SJCRH30 (cell line): Measurements from ENCODE around the gene OTOP1. TPM values are rescaled to one million over a fixed set of nuclear protein-coding genes. Genes with fewer than 3 reads are reported as not detected.
"Not testable (repeated sequence)": the region's sequence is repeated elsewhere in the genome, so short reads cannot be mapped to it uniquely, and the experiment has no call there.

Experiments used
- DNase-seq, 2 experiments: peaks; one replicate each; pipeline ENCODE4 v3.0.0-alpha.2; 2015 to 2020
- H3K27ac ChIP-seq: fragments of 250-450 bp; sonication (Bioruptor Pico); 2 replicates; pipeline ENCODE4 v1.5.1; 2020; ENCODE audit warnings: mild to moderate bottlenecking, moderate library complexity
- H3K27me3 ChIP-seq: fragments of 250-450 bp; sonication (Bioruptor Pico); 2 replicates; pipeline ENCODE4 v1.5.1; 2020; ENCODE audit warnings: mild to moderate bottlenecking, moderate library complexity
- H3K36me3 ChIP-seq: fragments of 250-450 bp; sonication (Bioruptor Pico); 2 replicates; pipeline ENCODE4 v1.5.1; 2020; ENCODE audit warnings: mild to moderate bottlenecking, moderate library complexity
- H3K4me1 ChIP-seq: fragments of 250-450 bp; sonication (Bioruptor Pico); 2 replicates; pipeline ENCODE4 v1.5.1; 2020; ENCODE audit warnings: mild to moderate bottlenecking, moderate library complexity
- H3K4me3 ChIP-seq: fragments of 250-450 bp; sonication (Bioruptor Pico); 2 replicates; pipeline ENCODE4 v1.5.1; 2020; ENCODE audit warnings: mild to moderate bottlenecking, moderate library complexity
- H3K9me3 ChIP-seq: fragments of 250-450 bp; sonication (Bioruptor Pico); replicated peaks from 2 replicates; pipeline ENCODE4 v1.5.1; 2020; ENCODE audit warnings: mild to moderate bottlenecking, moderate library complexity
- total RNA-seq: library from RNA; depleted of rRNA; stranded (reverse); fragments of >200 nt; shearing (Covaris generic); gene quantifications from 2 replicates; pipeline ENCODE4 v1.2.3, GENCODE V29; 2014

The OTOP1 gene
- total RNA-seq, 1 experiment from 2014 or later, result not detected

DNA sequence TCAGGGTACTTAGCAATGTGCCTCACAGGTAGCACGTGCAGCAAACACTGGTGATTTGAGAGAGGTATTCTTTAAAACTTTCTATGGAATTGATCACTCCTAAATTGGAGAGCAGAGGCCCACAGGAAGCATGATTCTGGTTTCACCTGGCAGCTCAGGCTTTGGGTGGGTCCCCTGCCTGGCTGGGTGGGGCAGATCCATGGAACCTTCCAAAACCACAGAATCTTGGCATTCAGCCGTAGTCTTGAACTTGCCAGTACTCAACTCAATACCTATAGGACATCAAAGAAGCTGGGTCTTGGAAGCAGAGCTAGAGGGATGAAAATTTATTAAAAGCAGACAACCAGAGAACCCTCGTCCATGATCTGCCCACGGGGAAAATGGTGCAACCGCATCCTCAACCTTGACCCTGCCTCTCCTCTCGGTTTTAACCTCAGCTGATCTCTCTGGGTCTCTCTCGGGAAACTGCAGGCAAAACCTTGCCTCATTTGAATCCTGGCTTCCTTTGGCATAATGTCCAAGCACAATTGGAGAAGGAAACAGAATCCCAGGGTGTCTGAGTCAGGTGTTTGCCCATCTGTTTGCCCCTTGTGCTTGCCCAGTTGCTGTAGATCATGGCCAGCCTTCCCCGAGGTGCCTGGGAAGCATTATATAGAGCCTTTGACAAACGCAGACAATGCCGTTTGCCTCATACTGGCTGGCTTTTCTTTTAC lies 22.9 kb downstream of the OTOP1 start:
- H3K27me3 ChIP-seq, result 0 out of 2 replicates have a peak, but pooled peaks cover 6% of the 10 kb centered on the region

DNA sequence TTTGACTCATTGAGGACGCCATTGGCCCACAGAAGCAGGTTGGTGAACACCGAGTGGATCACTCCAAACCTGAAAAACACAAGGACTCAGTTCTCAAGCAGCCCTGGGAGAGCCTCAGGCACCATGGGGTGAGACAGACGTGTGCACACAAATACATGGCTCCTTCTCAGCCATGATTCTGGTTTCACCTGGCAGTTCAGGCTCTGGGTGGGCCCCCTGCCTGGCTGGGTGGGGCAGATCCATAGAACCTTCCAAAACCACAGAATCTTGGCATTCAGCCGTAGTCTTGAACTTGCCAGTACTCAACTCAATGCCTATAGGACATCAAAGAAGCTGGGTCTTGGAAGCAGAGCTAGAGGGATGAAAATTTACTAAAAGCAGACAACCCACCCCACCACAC lies 24.2 kb downstream of the OTOP1 start:
- Histone ChIP-seq H3K4me3 (no peak overlapping the region), H3K27me3 (0 out of 2 replicates have a peak, but pooled peaks cover 2% of the 10 kb centered on the region), H3K36me3 (no peaks in the 10 kb centered on the region), H3K9me3 (no peaks in the 10 kb centered on the region), H3K27ac (no peak overlapping the region), H3K4me1 (no peaks in the 10 kb centered on the region)
- DNase-seq, result no peak

More for the DNA sequence above, 22.9 kb downstream of the OTOP1 start:
- no peak for DNase-seq
- no peak overlapping the region for H3K27ac ChIP-seq
- no peak overlapping the region for H3K4me3 ChIP-seq
- no peaks in the 10 kb centered on the region for H3K4me1 ChIP-seq
- H3K36me3 ChIP-seq, result no peaks in the 10 kb centered on the region
- no peaks in the 10 kb centered on the region for H3K9me3 ChIP-seq

DNA sequence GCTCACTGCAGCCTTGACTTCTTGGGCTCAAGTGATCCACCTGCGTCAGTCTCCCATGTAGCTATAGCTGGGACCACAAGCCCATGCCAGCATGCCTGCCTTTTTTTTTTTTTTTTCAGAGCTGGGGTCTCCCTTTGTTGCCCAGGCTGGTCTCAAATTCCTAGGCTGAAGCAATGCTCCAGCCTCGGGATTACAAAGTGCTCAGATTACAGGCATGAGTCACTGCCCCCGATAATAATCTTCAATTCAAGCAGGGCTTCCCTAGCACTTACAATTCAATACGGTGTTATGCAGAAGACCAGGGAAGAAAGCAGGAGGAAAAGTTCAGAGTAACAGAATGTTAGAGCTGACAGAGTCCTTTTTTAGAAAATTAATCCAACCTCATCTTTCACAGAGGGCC lies 26.1 kb downstream of the OTOP1 start:
- peak; percentile 16 to 57 for DNase-seq
- no peaks in the 10 kb centered on the region for H3K36me3 ChIP-seq
- no peak overlapping the region for H3K27ac ChIP-seq
- H3K27me3 ChIP-seq, result 0 out of 2 replicates have a peak, but pooled peaks cover 2% of the 10 kb centered on the region
- no peaks in the 10 kb centered on the region for H3K9me3 ChIP-seq
- no peak overlapping the region for H3K4me3 ChIP-seq
- H3K4me1 ChIP-seq, result no peaks in the 10 kb centered on the region

DNA sequence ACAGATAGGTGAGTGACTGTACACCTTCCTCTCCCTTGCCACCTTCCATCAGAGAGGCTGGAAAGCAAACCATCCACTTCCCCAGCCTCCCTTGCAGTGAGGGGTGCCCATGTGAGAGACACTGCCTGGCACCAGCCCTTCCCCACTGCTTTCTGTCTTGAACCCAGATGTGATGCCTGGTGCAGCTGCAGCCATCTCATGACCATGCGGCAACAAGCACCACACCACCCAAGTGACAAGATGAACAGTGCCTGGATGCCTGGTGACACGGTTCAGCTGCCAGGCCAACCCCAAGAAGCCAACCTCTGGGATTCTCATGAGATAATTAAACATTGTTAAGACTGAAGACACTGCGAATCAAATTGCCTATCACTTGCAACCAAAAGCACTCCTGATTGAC lies 31.4 kb downstream of the OTOP1 start:
- DNase-seq, result no peak
- Histone ChIP-seq H3K27me3 (no peaks in the 10 kb centered on the region), H3K4me3 (no peak overlapping the region), H3K27ac (no peak overlapping the region), H3K4me1 (no peaks in the 10 kb centered on the region), H3K36me3 (no peaks in the 10 kb centered on the region), H3K9me3 (no peaks in the 10 kb centered on the region)

DNA sequence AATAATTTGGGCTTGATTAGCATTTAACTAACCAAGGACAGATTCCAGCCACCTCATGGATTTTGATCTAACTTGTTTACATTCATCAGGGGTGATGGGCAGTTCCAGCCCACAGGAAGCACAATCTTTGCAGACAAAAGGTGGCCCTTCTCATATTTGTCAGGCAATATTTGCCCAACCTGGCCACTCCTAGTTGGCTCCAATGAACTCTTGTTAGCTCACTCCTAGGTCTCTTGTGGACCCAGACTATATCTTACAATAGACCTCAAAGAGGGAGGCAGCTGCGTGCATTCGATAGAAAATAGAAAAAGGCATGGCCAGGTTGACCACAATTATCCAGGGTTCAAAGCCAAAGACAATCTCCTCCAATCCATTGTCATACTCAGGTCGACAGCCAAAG lies 38.2 kb downstream of the OTOP1 start:
- not testable (repeated sequence) for H3K36me3 ChIP-seq, H3K4me3 ChIP-seq

DNA sequence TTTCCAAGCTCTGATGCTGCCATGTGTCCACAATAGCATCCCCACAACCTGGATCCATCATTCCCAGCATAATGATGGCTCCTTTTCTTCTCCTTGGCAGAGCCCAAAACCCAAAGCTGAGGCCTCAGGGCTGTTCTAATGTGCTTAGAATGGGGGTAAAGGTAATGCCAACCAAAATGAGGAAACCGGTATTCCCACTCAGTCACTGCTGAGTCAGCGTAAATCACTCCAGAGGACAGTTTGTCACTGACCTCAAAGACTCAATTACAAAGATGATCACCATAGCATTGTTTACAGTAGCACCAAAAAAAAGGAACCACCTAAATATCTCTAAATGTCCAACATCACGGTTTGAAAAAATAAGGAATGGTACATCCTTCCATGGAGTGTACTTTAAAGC lies 41.2 kb downstream of the OTOP1 start:
- no peaks in the 10 kb centered on the region for H3K36me3 ChIP-seq
- H3K4me3 ChIP-seq, result no peak overlapping the region
- no peak overlapping the region for H3K27ac ChIP-seq
- no peaks in the 10 kb centered on the region for H3K4me1 ChIP-seq
- H3K9me3 ChIP-seq, result no peaks in the 10 kb centered on the region
- no peak for DNase-seq
- no peaks in the 10 kb centered on the region for H3K27me3 ChIP-seq

More for the DNA sequence above, 38.2 kb downstream of the OTOP1 start:
- H3K9me3 ChIP-seq, H3K27ac ChIP-seq, H3K27me3 ChIP-seq, H3K4me1 ChIP-seq, DNase-seq: not testable (repeated sequence)

DNA sequence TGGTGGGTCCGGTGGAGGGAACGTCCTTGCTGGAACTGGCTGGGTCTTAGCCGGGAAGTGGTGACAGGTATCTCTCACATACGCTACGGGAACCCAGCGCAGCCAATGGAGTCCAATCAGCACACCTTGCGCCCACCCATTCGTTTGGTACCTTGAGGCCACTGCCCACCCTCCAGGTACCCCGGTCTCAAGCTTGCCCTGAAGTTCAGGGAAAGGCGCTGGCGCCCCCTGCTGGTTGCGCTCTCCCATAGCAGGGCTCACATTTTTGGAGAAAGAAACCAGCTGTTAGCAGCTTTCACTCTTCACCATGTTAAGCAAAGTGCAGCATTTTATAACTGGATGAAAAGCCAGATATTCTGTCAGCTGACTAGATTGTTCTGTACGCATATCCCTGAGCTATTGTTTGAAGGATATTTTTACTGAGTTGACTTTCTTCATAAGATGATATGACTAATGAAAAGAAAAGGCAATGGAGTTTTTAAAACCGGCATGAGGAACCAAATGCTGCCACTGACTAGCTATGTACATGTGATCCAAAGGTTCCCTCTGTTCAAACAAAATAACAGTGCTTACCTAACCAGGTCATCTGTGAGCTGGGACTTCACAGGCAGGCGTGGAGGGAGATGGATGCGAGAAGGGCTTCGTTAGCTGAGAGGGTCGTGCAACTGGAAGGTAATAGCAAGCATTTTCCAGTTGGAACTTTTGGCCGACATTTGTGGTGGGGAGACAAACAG lies 43.7 kb downstream of the OTOP1 start:
- Histone ChIP-seq H3K36me3 (no peaks in the 10 kb centered on the region), H3K4me3 (no peak overlapping the region), H3K27ac (no peak overlapping the region), H3K9me3 (no peaks in the 10 kb centered on the region), H3K27me3 (no peaks in the 10 kb centered on the region), H3K4me1 (no peaks in the 10 kb centered on the region)
- peak; percentile 19 to 50 for DNase-seq

DNA sequence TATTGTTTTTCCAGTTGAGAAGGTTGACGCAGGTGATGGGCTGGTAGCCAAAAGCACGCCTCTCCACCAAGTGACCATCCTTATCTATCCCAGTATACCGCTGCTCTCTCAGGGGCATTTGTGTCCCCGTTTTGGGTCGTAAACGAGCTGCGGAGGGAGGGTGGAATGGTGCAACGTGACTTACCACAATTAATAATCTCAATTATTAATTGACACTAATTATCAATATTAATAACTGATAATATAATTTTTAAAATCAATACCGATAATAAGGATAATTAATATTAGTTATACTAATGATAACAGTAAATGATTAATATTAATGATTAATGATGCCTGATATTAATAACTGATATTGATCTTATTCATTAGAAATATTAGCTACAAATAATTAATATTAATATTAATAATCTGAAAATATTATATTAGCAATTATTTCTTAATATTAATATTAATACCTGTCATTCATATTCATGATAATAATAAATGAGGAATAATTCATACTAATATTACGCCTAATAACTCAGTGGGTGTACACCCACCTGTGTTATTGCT lies 56.1 kb downstream of the OTOP1 start:
- Histone ChIP-seq H3K36me3 (no peaks in the 10 kb centered on the region), H3K4me3 (no peak overlapping the region), H3K27me3 (no peaks in the 10 kb centered on the region; the same call in 1 of the 2 replicates), H3K27ac (no peak overlapping the region), H3K9me3 (no peaks in the 10 kb centered on the region), H3K4me1 (no peaks in the 10 kb centered on the region)
- peak in 1 of 2 experiments; percentile 42 for DNase-seq

DNA sequence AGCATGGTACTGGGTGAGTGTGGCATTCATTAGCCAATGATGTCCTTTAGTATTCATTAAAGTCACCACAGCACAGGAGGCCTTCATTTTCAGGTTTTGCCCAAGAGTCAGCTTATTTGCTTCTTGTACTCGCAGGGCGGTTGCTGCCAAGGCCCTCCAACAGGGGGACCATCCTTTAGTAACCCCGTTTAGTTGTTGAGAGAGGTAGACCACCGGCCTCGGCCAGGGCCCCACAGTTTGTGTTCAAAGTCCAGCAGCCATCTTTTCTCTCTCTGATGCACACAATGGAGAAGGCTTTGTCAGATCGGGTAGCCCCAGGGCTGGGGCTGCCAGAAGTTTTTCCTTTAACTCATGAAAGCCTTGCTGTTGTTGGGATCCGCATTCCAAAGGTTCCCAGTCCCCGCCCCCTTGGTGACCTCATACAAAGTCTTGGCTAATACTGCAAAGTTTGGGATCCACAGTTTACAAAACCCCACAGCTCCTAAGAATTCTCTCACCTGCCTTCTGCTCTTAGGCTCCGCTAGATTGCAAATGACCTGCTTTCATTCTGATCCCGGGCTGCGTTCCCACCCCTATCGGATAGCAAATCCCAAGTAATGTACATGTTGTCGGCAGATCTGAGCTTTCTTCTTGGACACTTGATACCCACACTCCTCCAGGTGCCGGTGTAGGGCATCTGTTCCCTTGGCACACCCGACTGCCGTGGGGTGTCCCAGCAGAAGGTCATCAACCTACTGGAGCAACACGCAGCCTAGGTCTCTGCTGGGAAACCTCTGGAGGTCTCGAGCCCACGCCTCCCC lies 58.5 kb downstream of the OTOP1 start:
- H3K27me3 ChIP-seq, H3K27ac ChIP-seq, H3K36me3 ChIP-seq, DNase-seq, H3K9me3 ChIP-seq, H3K4me3 ChIP-seq, H3K4me1 ChIP-seq: not testable (repeated sequence)

DNA sequence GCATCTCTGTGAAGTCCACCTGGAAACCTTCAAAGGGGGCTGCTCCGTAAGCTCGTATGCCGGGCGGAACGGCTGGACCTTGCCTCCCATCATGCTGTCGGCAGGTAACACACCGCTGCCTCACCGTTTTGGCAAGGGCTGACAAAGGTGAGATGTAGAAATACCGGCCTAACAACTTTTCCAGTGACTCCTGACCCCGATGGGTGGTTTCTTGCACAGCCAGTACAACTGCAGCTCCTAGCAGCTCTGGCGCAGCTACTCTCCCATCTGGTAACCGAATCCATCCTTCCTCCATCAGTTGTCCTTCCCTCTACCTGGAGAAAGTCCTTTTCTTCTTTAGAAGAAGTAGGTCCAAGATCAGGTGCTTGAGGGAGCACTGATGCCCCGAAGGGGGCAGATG lies 59.7 kb downstream of the OTOP1 start:
- not testable (repeated sequence) for H3K9me3 ChIP-seq, H3K36me3 ChIP-seq, H3K27me3 ChIP-seq, DNase-seq, H3K4me3 ChIP-seq, H3K4me1 ChIP-seq, H3K27ac ChIP-seq

DNA sequence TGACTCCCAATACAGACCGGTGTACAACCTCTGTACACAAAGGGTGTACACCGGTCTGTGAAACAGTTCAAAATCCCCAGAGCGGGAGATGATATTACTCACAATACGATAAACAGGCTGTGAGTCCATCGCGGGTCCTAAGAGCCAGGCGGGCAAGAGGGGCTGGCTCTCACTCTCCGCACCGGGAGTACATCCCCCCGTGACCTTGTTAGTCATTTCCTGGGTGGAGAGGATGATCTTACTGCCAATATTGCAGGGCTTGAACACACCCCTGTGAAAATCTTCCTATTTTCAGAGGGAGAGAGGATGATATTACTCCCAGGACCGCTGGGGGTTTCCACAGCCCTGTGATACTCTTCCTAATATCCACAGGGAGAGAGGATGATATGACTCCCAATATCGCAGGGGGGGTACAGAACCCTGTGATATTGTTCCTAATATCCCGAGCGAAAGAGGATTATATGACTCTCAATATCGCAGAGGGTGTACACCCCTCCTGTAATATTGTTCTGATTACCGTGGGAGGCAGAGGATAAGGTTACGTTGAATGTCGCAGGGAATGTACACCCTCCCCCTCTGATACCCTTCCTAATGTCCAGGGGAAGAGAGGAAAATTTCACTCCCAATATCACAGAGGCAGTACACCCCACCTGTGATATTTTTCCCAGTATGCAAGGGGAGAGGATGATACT lies 60.9 kb downstream of the OTOP1 start:
- not testable (repeated sequence) for H3K27ac ChIP-seq, H3K4me3 ChIP-seq, DNase-seq, H3K36me3 ChIP-seq, H3K4me1 ChIP-seq, H3K9me3 ChIP-seq, H3K27me3 ChIP-seq

DNA sequence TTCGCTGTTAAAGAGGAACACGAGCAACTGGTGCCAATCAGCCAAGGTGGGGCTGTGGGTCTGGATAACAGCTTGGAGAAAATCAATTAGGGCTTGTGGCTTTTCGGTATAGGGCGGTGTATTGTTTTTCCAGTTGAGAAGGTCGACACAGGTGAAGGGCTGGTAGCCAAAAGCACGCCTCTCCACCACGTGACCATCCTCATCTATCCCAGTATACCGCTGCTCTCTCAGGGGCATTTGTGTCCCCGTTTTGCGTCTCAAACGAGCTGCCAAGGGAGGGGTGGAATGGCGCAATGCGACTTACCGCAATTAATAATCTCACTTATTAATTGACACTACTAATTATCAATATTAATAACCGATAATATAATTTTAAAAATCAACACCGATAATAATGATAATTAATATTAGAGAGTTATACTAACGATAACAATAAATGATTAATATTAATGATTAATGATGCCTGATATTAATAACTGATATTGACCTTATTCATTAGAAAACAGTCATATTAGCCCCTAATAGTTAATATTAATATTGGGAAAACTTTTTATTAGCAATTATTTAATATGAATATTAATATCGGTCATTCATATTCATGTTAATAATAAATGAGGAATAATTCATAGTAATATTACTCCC lies 62.1 kb downstream of the OTOP1 start:
- not testable (repeated sequence) for H3K27ac ChIP-seq, H3K4me3 ChIP-seq, H3K27me3 ChIP-seq, H3K36me3 ChIP-seq, H3K4me1 ChIP-seq, H3K9me3 ChIP-seq, DNase-seq

DNA sequence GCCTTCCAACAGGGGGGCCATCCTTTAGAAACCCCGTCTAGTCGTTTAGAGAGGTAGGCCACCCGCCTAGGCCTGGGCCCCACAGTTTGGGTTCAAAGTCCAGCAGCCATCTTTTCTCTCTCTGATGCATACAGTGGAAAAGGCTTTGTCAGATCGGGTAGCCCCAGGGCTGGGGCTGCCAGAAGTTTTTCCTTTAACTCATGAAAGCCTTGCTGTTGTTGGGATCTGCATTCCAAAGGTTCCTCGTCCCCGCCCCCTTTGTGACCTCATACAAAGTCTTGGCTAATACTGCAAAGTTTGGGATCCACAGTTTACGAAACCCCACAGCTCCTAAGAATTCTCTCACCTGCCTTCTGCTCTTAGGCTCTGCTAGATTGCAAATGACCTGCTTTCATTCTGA lies 64.5 kb downstream of the OTOP1 start:
- H3K4me3 ChIP-seq, DNase-seq, H3K27ac ChIP-seq, H3K9me3 ChIP-seq, H3K36me3 ChIP-seq, H3K4me1 ChIP-seq, H3K27me3 ChIP-seq: not testable (repeated sequence)
